ENCODE results near the gene TDRD10. TPM values are rescaled to one million over a fixed set of nuclear protein-coding genes. Genes with fewer than 3 reads are reported as not detected.

The TDRD10 gene
- total and polyA plus RNA-seq, 8 donors = 0.13 to 4.7 (median 0.39) TPM

DNA sequence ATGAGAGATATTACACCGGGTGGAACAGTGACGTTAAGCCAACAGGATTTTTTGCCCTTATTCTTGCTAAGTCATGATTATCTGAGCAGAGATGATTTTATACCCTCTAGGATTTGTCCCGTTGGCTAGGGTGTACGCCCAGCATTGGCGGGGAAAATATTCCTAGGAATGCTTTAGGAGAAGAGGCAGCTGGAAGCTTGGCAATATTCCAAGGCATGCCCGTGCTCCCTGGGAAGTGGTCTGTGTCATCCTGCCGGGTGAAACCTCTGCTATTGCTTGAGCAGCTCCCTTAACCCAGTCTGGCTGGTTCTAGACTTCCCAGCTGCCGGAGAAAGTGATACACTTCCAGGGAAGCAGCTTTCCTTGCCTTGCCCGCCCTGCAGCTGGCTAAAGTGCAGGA, 81.8 kb downstream of the TDRD10 start:
- Histone ChIP-seq H3K36me3 (peaks cover 18 to 68% (median 61%) of the 10 kb centered on the region in 3 donors), H3K4me1 (no peaks in the 10 kb centered on the region), H3K4me3 (no peak overlapping the region), H3K9me3 (no peaks in the 10 kb centered on the region), H3K27ac (no peak overlapping the region), H3K27me3 (no peaks in the 10 kb centered on the region)
- DNase-seq (no peak), ATAC-seq (peak in 1 of 4 donors; percentile 22), FAIRE-seq (no peak)
- WGBS, 2 donors = 59 to 62% methylated on average over 9 of the region's 9 CpGs
- intact Hi-C loops (cut with DNase I) = no loop called here
- TF ChIP-seq, protein P1, sequence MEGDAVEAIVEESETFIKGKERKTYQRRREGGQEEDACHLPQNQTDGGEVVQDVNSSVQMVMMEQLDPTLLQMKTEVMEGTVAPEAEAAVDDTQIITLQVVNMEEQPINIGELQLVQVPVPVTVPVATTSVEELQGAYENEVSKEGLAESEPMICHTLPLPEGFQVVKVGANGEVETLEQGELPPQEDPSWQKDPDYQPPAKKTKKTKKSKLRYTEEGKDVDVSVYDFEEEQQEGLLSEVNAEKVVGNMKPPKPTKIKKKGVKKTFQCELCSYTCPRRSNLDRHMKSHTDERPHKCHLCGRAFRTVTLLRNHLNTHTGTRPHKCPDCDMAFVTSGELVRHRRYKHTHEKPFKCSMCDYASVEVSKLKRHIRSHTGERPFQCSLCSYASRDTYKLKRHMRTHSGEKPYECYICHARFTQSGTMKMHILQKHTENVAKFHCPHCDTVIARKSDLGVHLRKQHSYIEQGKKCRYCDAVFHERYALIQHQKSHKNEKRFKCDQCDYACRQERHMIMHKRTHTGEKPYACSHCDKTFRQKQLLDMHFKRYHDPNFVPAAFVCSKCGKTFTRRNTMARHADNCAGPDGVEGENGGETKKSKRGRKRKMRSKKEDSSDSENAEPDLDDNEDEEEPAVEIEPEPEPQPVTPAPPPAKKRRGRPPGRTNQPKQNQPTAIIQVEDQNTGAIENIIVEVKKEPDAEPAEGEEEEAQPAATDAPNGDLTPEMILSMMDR (IDR thresholded peaks at IDR 0.05) = no peak

DNA sequence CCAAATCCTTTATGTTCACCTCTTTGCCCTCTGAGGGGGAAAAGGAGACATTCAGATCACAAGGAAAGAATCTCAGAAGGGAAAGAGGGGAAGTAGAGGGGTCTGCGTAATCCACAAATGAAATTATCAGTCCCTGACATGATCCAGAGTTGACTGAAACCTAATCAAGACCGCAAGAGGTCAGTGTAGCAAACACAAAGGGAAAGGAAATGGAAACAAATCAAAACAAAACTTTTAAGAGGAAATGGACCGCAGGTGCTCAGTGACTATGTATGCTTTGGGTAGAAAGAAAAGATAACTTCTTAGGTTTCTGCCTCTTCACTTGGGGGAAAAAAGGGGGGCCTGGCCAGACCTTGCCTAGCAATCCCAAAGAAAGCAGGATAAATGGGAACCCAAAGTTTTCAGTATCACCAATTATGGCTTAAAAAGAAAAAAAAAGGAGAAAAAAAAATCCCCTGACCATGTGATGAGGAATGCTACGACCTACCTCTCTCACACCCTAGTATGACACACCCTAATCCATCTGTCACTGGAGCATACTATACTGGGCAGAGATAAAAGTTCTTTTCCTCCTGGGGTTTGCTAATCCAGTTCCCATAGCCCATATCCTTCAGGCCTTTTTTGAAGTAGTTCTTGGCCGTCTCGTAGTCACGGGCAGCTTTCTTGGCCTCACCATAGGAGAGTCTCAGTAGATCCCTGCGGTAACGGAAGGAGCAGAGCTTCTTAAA, 82.4 kb downstream of the TDRD10 start:
- peaks cover 19 to 74% (median 68%) of the 10 kb centered on the region in 3 donors for H3K36me3 ChIP-seq
- WGBS, 2 donors = 89% methylated on average over 9 of the region's 9 CpGs
- no peak for DNase-seq
- H3K27me3 ChIP-seq = no peaks in the 10 kb centered on the region
- no peaks in the 10 kb centered on the region for H3K9me3 ChIP-seq
- TF ChIP-seq, protein P1 (IDR thresholded peaks at IDR 0.05) = no peak
- no peak overlapping the region for H3K4me3 ChIP-seq
- no peak overlapping the region for H3K27ac ChIP-seq
- intact Hi-C loops (cut with DNase I) = no loop called here
- no peak for ATAC-seq
- FAIRE-seq = no peak
- no peaks in the 10 kb centered on the region for H3K4me1 ChIP-seq

DNA sequence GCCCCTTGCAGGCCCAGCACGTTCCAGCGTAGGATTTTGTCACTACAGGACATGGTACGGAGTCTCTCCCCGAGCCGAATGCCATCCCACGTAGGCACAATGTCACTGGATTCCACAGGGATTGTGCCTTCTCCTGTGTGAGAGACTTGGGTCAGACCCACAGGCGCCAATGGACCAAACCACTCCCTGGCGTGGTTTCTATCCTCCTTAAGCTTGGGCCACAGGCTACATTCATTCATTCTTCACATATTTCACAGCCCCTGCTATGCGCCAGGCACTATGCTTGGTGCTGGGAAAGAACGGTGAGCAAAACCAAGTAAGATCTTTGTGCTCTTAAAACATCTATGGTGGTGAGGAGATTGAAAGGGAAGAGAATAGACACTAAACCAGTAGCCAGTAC, 84.2 kb downstream of the TDRD10 start:
- ATAC-seq (no peak), DNase-seq (no peak), FAIRE-seq (no peak)
- TF ChIP-seq, protein P1 (IDR thresholded peaks at IDR 0.05) = no peak
- 85 to 90% methylated on average over 10 of the region's 10 CpGs for WGBS, 2 donors
- Histone ChIP-seq H3K36me3 (peaks cover 13 to 90% (median 83%) of the 10 kb centered on the region in 3 donors), H3K4me3 (no peak overlapping the region), H3K9me3 (no peaks in the 10 kb centered on the region), H3K27ac (no peak overlapping the region), H3K4me1 (no peaks in the 10 kb centered on the region), H3K27me3 (no peaks in the 10 kb centered on the region)
- intact Hi-C loops (cut with DNase I) = no loop called here

DNA sequence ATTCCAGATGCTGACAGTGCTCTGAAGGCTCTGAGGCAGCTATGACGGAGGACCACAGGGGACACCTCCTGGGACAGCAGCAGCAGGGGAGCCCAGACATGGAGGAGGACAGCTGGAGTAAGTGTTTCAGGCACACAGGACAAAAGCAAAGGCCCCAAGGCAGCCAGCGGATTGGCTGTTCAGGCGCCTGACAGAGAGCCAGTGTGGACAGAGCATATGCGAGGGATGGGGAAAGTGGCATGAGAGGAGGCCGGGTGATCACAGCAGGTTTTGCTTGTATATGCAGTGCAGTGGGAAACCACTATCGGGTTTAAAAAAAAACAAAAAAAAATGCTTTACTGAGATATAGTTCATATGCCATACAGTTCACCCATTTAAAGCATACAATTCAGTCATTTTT, 84.6 kb downstream of the TDRD10 start:
- no peak overlapping the region for H3K27ac ChIP-seq
- H3K27me3 ChIP-seq = no peaks in the 10 kb centered on the region
- no peak for DNase-seq
- WGBS, 2 donors = 95 to 96% methylated on average over 6 of the region's 6 CpGs
- intact Hi-C loops (cut with DNase I) = no loop called here
- FAIRE-seq = no peak
- no peak for ATAC-seq
- no peak overlapping the region for H3K4me3 ChIP-seq
- H3K36me3 ChIP-seq = peaks cover 13 to 94% (median 83%) of the 10 kb centered on the region in 3 donors
- TF ChIP-seq, protein P1 (IDR thresholded peaks at IDR 0.05) = no peak
- H3K4me1 ChIP-seq = no peaks in the 10 kb centered on the region
- H3K9me3 ChIP-seq = no peaks in the 10 kb centered on the region

DNA sequence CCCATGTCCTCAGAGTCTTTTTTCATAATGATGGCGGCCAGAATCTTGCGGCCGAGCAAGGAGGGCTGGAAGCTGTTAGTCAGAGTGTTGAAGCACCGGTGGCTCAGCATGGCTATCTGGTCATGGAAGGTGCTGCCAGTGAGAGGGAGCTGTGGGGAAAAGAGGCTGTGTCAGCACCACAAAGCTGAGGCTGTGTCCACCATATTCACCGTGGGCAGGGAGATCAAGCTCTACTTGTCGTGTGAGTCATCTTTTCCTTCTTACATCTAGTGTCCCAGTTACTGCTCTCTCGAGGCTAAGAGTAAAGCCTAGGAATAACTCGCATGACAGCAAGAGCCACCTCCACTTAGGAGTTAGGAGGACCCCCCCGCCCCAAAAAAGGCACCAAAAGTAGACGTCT, 87.8 kb downstream of the TDRD10 start:
- intact Hi-C loops (cut with DNase I) = no loop called here
- no peak overlapping the region for H3K27ac ChIP-seq
- WGBS, 2 donors = 79 to 80% methylated on average over 10 of the region's 10 CpGs
- FAIRE-seq = no peak
- H3K4me3 ChIP-seq = no peak overlapping the region
- H3K36me3 ChIP-seq = peaks cover 10 to 79% (median 73%) of the 10 kb centered on the region in 3 donors
- no peaks in the 10 kb centered on the region for H3K27me3 ChIP-seq
- H3K9me3 ChIP-seq = no peaks in the 10 kb centered on the region
- ATAC-seq = no peak
- no peak for DNase-seq
- no peaks in the 10 kb centered on the region for H3K4me1 ChIP-seq
- TF ChIP-seq, protein P1 (IDR thresholded peaks at IDR 0.05) = no peak

All from pancreas (tissue), 10 donors.